BJ (cell line): ENCODE data around the gene KIRREL2. TPM values are rescaled to one million over a fixed set of nuclear protein-coding genes. Genes with fewer than 3 reads are reported as not detected.

Source experiments
- CTCF ChIA-PET: fragments of 350-600 bp; formaldehyde crosslinking; extraction: SDS; loops from one replicate; lab custom pipeline; 2021; ENCODE audit warnings: antibody characterized with exemption, inconsistent platforms; lab: Yijun Ruan, JAX
- POLR2A ChIA-PET: fragments of 300-600 bp; sonication (Branson Sonifier 250); formaldehyde crosslinking; extraction: SDS; loops from one replicate; lab custom pipeline; 2021; ENCODE audit warnings: antibody characterized with exemption; lab: Charles Lee
- DNase-seq: peaks from one replicate; pipeline ENCODE4 v3.0.0-alpha.2; 2011; ENCODE audit warnings: low read depth
- H3K27me3 ChIP-seq: 2 replicates; pipeline ENCODE4 v1.6.0; 2011; ENCODE audit warnings: low read length; ENCODE audit not compliant: control insufficient read depth, insufficient read depth
- H3K36me3 ChIP-seq: 2 replicates; pipeline ENCODE4 v1.5.1; 2011; ENCODE audit warnings: low read length; ENCODE audit not compliant: control insufficient read depth, insufficient read depth
- H3K4me3 ChIP-seq: 2 replicates; pipeline ENCODE4 v1.5.1; 2011; ENCODE audit warnings: low read depth, mild to moderate bottlenecking, control low read depth, low read length
- CTCF ChIP-seq: IDR thresholded peaks from 2 replicates; pipeline ENCODE4 v1.5.1; 2011; ENCODE audit warnings: low read depth, mild to moderate bottlenecking, control low read depth, inconsistent platforms, low read length, moderate library complexity; ENCODE audit not compliant: insufficient read depth
- polyA plus RNA-seq: library from polyadenylated mRNA; depleted of rRNA; stranded (reverse); fragments of >200 nt; gene quantifications from 2 replicates; pipeline ENCODE4 v1.2.3, GENCODE V29; 2011

The KIRREL2 gene
- polyA plus RNA-seq, 1 experiment: not detected

- no peak overlapping the region for H3K4me3 ChIP-seq
- H3K36me3 ChIP-seq: no peaks in the 10 kb centered on the region
- POLR2A ChIA-PET: no interaction called here
- CTCF ChIA-PET: interaction anchor here (0.6 to 1.5 kb wide), 2 partner anchors 60 to 102 kb away, joined by 3 read pairs; no protein-coding TSS in a partner anchor
- no peak for TF ChIP-seq CTCF
- peaks cover 4% of the 10 kb centered on the region; the same call in 1 of the 2 replicates for H3K27me3 ChIP-seq
- no peak for DNase-seq
Measured at GRCh38 chr19:35870798-35871197, 14.1 kb downstream of the KIRREL2 start.

GRCh38 chr19:35871611-35872010, 14.9 kb downstream of the KIRREL2 start:
- H3K4me3 ChIP-seq: no peak overlapping the region
- CTCF ChIA-PET: no interaction called here
- TF ChIP-seq CTCF: no peak
- H3K27me3 ChIP-seq: peaks cover 3% of the 10 kb centered on the region; the same call in 1 of the 2 replicates
- no peaks in the 10 kb centered on the region for H3K36me3 ChIP-seq
- no peak for DNase-seq
- POLR2A ChIA-PET: no interaction called here

GRCh38 chr19:35872180-35872579, 15.5 kb downstream of the KIRREL2 start:
- no peak for TF ChIP-seq CTCF

GRCh38 chr19:35874392-35874930, 17.8 kb downstream of the KIRREL2 start:
- Histone ChIP-seq H3K4me3 (no peak overlapping the region), H3K27me3 (no peaks in the 10 kb centered on the region), H3K36me3 (no peaks in the 10 kb centered on the region)
- ChIA-PET CTCF (interaction anchor here (0.6 kb wide), 2 partner anchors 19 to 75 kb away, joined by 3 read pairs; no protein-coding TSS in a partner anchor), POLR2A (no interaction called here)
- no peak for TF ChIP-seq CTCF
- no peak for DNase-seq

More at GRCh38 chr19:35872180-35872579, 15.5 kb downstream of the KIRREL2 start:
- Histone ChIP-seq H3K27me3 (peaks cover 2% of the 10 kb centered on the region; the same call in 1 of the 2 replicates), H3K4me3 (no peak overlapping the region), H3K36me3 (no peaks in the 10 kb centered on the region)
- ChIA-PET POLR2A (no interaction called here), CTCF (no interaction called here)
- no peak for DNase-seq

- Histone ChIP-seq H3K36me3 (no peaks in the 10 kb centered on the region), H3K4me3 (no peak overlapping the region), H3K27me3 (no peaks in the 10 kb centered on the region)
- ChIA-PET POLR2A (no interaction called here), CTCF (interaction anchor here (6.8 kb wide), 1 partner anchor 54 kb away, joined by 82 read pairs; no protein-coding TSS in a partner anchor)
- DNase-seq: no peak
- TF ChIP-seq CTCF: no peak
Measured at GRCh38 chr19:35879068-35879467, 22.4 kb downstream of the KIRREL2 start.
